PC-3 (cell line): ENCODE results near the gene MT1X. TPM values are rescaled to one million over a fixed set of nuclear protein-coding genes. Genes with fewer than 3 reads are reported as not detected.

ENCODE experiments used
- ATAC-seq: fragments of 200-7000 bp; cut with Tn5 transposase; 2 replicates; pipeline ENCODE4 v1.9.1; 2020; ENCODE audit warnings: mild to moderate bottlenecking, moderate library complexity
- BruUV-seq: library from RNA; stranded (reverse); fragments of 400-500 nt; replicated peaks from 2 replicates; lab custom pipeline; 2021; lab: Mats Ljungman, UMichigan
- CTCF ChIA-PET: fragments of 300-600 bp; sonication (Branson Sonifier 250); formaldehyde crosslinking; loops from one replicate; lab custom pipeline; 2022; ENCODE audit warnings: antibody characterized with exemption; lab: Charles Lee
- POLR2A ChIA-PET: fragments of 300-600 bp; sonication (Branson Sonifier 250); formaldehyde crosslinking; loops from one replicate; lab custom pipeline; 2022; ENCODE audit warnings: antibody characterized with exemption; ENCODE audit not compliant: unreplicated experiment; lab: Charles Lee
- DNase-seq: peaks from one replicate; pipeline ENCODE4 v3.0.0-alpha.2; 2015
- H2AFZ ChIP-seq: fragments of 300-600 bp; sonication (generic); 2 replicates; pipeline ENCODE4 v1.6.0; 2016; ENCODE audit warnings: antibody characterized with exemption, low read length
- H3F3A ChIP-seq: fragments of 300-600 bp; sonication (generic); one replicate; pipeline ENCODE4 v1.6.0; 2017; ENCODE audit warnings: antibody characterized with exemption, low read length, control low read depth, mild to moderate bottlenecking; ENCODE audit not compliant: unreplicated experiment
- H3K27ac ChIP-seq: fragments of 300-600 bp; sonication (generic); 2 replicates; pipeline ENCODE4 v1.5.1; 2016; ENCODE audit warnings: mild to moderate bottlenecking, low read length
- H3K27me3 ChIP-seq: fragments of 300-600 bp; sonication (generic); 2 replicates; pipeline ENCODE4 v1.6.1; 2016; ENCODE audit warnings: low read length, mixed read lengths
- H3K36me3 ChIP-seq: fragments of 300-600 bp; sonication (generic); 2 replicates; pipeline ENCODE4 v1.6.1; 2016; ENCODE audit warnings: low read depth, mixed run types, low read length, mixed read lengths
- H3K4me1 ChIP-seq: fragments of 300-600 bp; sonication (generic); 2 replicates; pipeline ENCODE4 v1.5.1; 2016; ENCODE audit warnings: low read length; ENCODE audit not compliant: insufficient read depth
- H3K4me2 ChIP-seq: fragments of 300-600 bp; sonication (generic); 2 replicates; pipeline ENCODE4 v1.6.0; 2016; ENCODE audit warnings: low read length
- H3K4me3 ChIP-seq: fragments of 300-600 bp; sonication (generic); 2 replicates; pipeline ENCODE4 v1.5.1; 2016; ENCODE audit warnings: mild to moderate bottlenecking, low read length, mixed read lengths
- H3K79me2 ChIP-seq: fragments of 300-600 bp; sonication (generic); 2 replicates; pipeline ENCODE4 v1.6.1; 2017; ENCODE audit warnings: low read length, mixed read lengths
- H3K9ac ChIP-seq: fragments of 300-600 bp; sonication (generic); 2 replicates; pipeline ENCODE4 v1.6.0; 2016; ENCODE audit warnings: mild to moderate bottlenecking, low read length
- H3K9me2 ChIP-seq: fragments of 300-600 bp; sonication (generic); replicated peaks from 2 replicates; pipeline ENCODE4 v1.6.1; 2016; ENCODE audit warnings: mixed run types, low read length, mixed read lengths
- H3K9me3 ChIP-seq: fragments of 300-600 bp; sonication (generic); 2 replicates; pipeline ENCODE4 v1.6.1; 2016; ENCODE audit warnings: low read length, mixed read lengths
- H4K20me1 ChIP-seq: fragments of 300-600 bp; sonication (generic); 2 replicates; pipeline ENCODE4 v1.6.1; 2016; ENCODE audit warnings: low read length, mixed read lengths
- CTCF ChIP-seq: fragments of 300-600 bp; sonication (generic); conservative IDR thresholded peaks from 2 replicates; pipeline ENCODE4 v1.5.1; 2017; ENCODE audit warnings: antibody characterized with exemption, low read depth, mild to moderate bottlenecking, low read length
- EZH2 ChIP-seq: fragments of 300-600 bp; sonication (generic); IDR thresholded peaks from one replicate; pipeline ENCODE4 v1.6.1; 2017; ENCODE audit warnings: antibody characterized with exemption, mild to moderate bottlenecking, low read length; ENCODE audit not compliant: unreplicated experiment
- EZH2phosphoT487 ChIP-seq: fragments of 300-600 bp; sonication (generic); IDR thresholded peaks from 2 replicates; pipeline ENCODE4 v1.6.1; 2018; ENCODE audit warnings: mild to moderate bottlenecking, antibody characterized with exemption, low read length, borderline replicate concordance
- intact Hi-C: fragments of 100-400 bp; cut with micrococcal nuclease; formaldehyde crosslinking; loops from 2 replicates; pipeline ENCODE4 v1.9.0; 2023
- total RNA-seq: library from RNA; depleted of rRNA; stranded (reverse); fragments of >200 nt; gene quantifications from 2 replicates; pipeline ENCODE4 v1.2.3, GENCODE V29; 2014

The MT1X gene
- total RNA-seq, 1 experiment from 2014 or later = 120 TPM

- Histone ChIP-seq H4K20me1 (no peaks in the 10 kb centered on the region), H3K27ac (no peak overlapping the region), H3K27me3 (no peaks in the 10 kb centered on the region), H3F3A (no peaks in the 10 kb centered on the region), H3K4me1 (peaks cover 29% of the 10 kb centered on the region), H3K4me2 (peak overlapping the region; percentile 94), H3K36me3 (no peaks in the 10 kb centered on the region), H3K9ac (no peak overlapping the region), H3K79me2 (peaks cover 8% of the 10 kb centered on the region; the same call in 1 of the 2 replicates), H3K9me3 (no peaks in the 10 kb centered on the region), H3K4me3 (peak overlapping the region; percentile 77; the same call in 1 of the 2 replicates), H3K9me2 (no peaks in the 10 kb centered on the region), H2AFZ (no peak overlapping the region)
- ChIA-PET POLR2A (no interaction called here), CTCF (no interaction called here)
- no peak for ATAC-seq
- intact Hi-C loops = loop anchor here (5.0 kb wide), 1 partner anchor 76 kb away; the partner anchor contains the start of gene MT2A
- no TSS peak for BruUV-seq
- DNase-seq = no peak
- TF ChIP-seq EZH2phosphoT487 (no peak), CTCF (no peak), EZH2 (no peak)
Measured at GRCh38 chr16:56683424-56684172, 1.3 kb downstream of the MT1X start.

GRCh38 chr16:56684256-56684925 is 2.1 kb downstream of the MT1X start:
- H3K79me2 ChIP-seq = peaks cover 8% of the 10 kb centered on the region; the same call in 1 of the 2 replicates
- ATAC-seq (no peak), DNase-seq (no peak)
- H2AFZ ChIP-seq = no peak overlapping the region
- H3K9me3 ChIP-seq = no peaks in the 10 kb centered on the region
- intact Hi-C loops = loop anchor here (5.0 kb wide), 1 partner anchor 77 kb away; the partner anchor contains the start of gene MT2A
- ChIA-PET CTCF (no interaction called here), POLR2A (no interaction called here)
- H3K4me2 ChIP-seq = no peak overlapping the region
- BruUV-seq = no TSS peak
- H3K4me1 ChIP-seq = peaks cover 33% of the 10 kb centered on the region
- no peak overlapping the region for H3K27ac ChIP-seq
- H3K9me2 ChIP-seq = no peaks in the 10 kb centered on the region
- no peaks in the 10 kb centered on the region for H3F3A ChIP-seq
- no peaks in the 10 kb centered on the region for H4K20me1 ChIP-seq
- TF ChIP-seq EZH2 (no peak), CTCF (no peak), EZH2phosphoT487 (no peak)
- no peak overlapping the region for H3K9ac ChIP-seq
- no peaks in the 10 kb centered on the region for H3K27me3 ChIP-seq
- no peak overlapping the region for H3K4me3 ChIP-seq
- no peaks in the 10 kb centered on the region for H3K36me3 ChIP-seq
